Measurements from ENCODE around the gene PTPRN2. TPM values are rescaled to one million over a fixed set of nuclear protein-coding genes. Genes with fewer than 3 reads are reported as not detected.

The PTPRN2 gene
- total and polyA plus RNA-seq, 2 of the 8 experiments (the other 6 are each of a cell fraction or from before 2014, with no cell fraction given), result 2.6 to 4.5 TPM

DNA sequence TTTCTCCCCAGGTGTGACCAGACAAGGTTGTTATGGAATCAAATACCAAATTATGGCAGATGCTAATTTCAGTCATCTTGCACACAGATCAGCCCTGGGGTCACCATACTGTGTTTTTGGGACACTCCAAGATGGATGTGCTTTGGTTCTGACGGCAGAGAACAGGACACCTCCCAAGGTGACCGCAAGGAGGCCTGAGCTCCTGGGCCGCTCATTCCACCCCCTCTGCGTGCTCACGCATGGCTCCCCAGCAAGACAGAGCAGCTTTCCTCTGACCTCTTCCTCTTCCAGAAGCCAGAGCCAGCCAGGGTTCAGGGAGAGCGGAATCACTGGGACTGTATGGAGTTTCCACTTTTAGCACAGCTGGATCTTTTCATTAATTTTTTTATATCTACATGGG, 848.0 kb downstream of the PTPRN2 start:
- no peak overlapping the region for H2BK15ac ChIP-seq (ENCODE audit: low read length)
- ChIA-PET CTCF (ENCODE audit: partially characterized antibody) (interaction anchor here (0.6 to 2.2 kb wide), 5 partner anchors 10 to 71 kb away, joined by 3 to 7 read pairs (median 3); no protein-coding TSS in a partner anchor), POLR2A (ENCODE audit: partially characterized antibody) (interaction anchor here (1.0 kb wide), 1 partner anchor 11 kb away, joined by 3 read pairs; no protein-coding TSS in a partner anchor)
- no peak overlapping the region for H3K18ac ChIP-seq (ENCODE audit: extremely low read depth, low read length)
- DNase-seq (ENCODE audit: low read depth in 1 of 2, low spot score in 2 of 2) (no peak), FAIRE-seq (no peak)
- H3K4me2 ChIP-seq (ENCODE audit: insufficient read depth in 1 of 2, low read depth in 2 of 2, low read length in 2 of 2), result no peak overlapping the region
- TF ChIP-seq, protein P1, sequence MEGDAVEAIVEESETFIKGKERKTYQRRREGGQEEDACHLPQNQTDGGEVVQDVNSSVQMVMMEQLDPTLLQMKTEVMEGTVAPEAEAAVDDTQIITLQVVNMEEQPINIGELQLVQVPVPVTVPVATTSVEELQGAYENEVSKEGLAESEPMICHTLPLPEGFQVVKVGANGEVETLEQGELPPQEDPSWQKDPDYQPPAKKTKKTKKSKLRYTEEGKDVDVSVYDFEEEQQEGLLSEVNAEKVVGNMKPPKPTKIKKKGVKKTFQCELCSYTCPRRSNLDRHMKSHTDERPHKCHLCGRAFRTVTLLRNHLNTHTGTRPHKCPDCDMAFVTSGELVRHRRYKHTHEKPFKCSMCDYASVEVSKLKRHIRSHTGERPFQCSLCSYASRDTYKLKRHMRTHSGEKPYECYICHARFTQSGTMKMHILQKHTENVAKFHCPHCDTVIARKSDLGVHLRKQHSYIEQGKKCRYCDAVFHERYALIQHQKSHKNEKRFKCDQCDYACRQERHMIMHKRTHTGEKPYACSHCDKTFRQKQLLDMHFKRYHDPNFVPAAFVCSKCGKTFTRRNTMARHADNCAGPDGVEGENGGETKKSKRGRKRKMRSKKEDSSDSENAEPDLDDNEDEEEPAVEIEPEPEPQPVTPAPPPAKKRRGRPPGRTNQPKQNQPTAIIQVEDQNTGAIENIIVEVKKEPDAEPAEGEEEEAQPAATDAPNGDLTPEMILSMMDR (IDR thresholded peaks at IDR 0.05; ENCODE audit: control extremely low read depth in 1 of 3, insufficient read depth in 1 of 3, low read depth in 1 of 3, low read length in 3 of 3), result 0 out of 4 replicates have a peak, but pooled peaks of 1 of the 3 experiments have one; percentile 5
- no peak for TF ChIP-seq BACH1 (IDR thresholded peaks at IDR 0.05; ENCODE audit: low read length)
- no peak overlapping the region for H2BK12ac ChIP-seq (ENCODE audit: low read depth, low read length)
- no peak overlapping the region for H4K91ac ChIP-seq (replicated peaks; ENCODE audit: insufficient read length, low read length)
- H3K4me1 ChIP-seq (replicated peaks in 1 of 4; ENCODE audit: control insufficient read depth in 3 of 4, insufficient read depth in 4 of 4, low read length in 3 of 4), result peaks cover 0 to 9% (median 5%) of the 10 kb centered on the region in 4 experiments; a peak in 4 of 7 replicates
- 93% methylated on average over 6 of the region's 6 CpGs; no CpG with 5 or more reads in 1 of the 2 experiments for WGBS, 2 experiments (ENCODE audit: extremely low coverage in 1 of 2, insufficient coverage in 1 of 2, insufficient read length in 1 of 2, insufficient replicate concordance in 2 of 2, low coverage in 1 of 2, low lambda C conversion rate in 2 of 2, missing lambda C conversion rate in 1 of 2)
- H4K8ac ChIP-seq (ENCODE audit: extremely low read depth, insufficient read depth, low read length), result no peak overlapping the region
- H4K5ac ChIP-seq (ENCODE audit: insufficient read length, low read depth, low read length), result no peak overlapping the region
- H3K23me2 ChIP-seq (ENCODE audit: low read depth, low read length), result no peaks in the 10 kb centered on the region
- no peak overlapping the region for H3K14ac ChIP-seq (ENCODE audit: insufficient read length)
- H3K79me1 ChIP-seq (ENCODE audit: low read depth, low read length), result no peaks in the 10 kb centered on the region
- no peak overlapping the region for H2BK5ac ChIP-seq (ENCODE audit: low read depth, low read length)
- no peak overlapping the region for H3K23ac ChIP-seq (ENCODE audit: insufficient read length)
- H2AK5ac ChIP-seq (ENCODE audit: low read depth, low read length), result no peak overlapping the region
- no peak overlapping the region for H3K27ac ChIP-seq (ENCODE audit: low read depth, low read length)
- H2AFZ ChIP-seq (ENCODE audit: low read length), result no peak overlapping the region
- H3K79me2 ChIP-seq (ENCODE audit: control insufficient read depth in 1 of 2, insufficient read depth in 2 of 2, low read length in 2 of 2), result no peaks in the 10 kb centered on the region
- H4K20me1 ChIP-seq (replicated peaks in 1 of 2; ENCODE audit: control insufficient read depth in 1 of 2, insufficient read depth in 2 of 2, low read length in 2 of 2), result no peaks in the 10 kb centered on the region
- H3K9me3 ChIP-seq (ENCODE audit: insufficient read depth in 2 of 2, low read depth in 1 of 2, low read length in 1 of 2), result no peaks in the 10 kb centered on the region
- H3K4ac ChIP-seq (replicated peaks; ENCODE audit: insufficient read length, low read depth, low read length), result no peak overlapping the region
- H3K36me3 ChIP-seq (ENCODE audit: control insufficient read depth in 2 of 4, insufficient read depth in 4 of 4, low read length in 3 of 4), result no peaks in the 10 kb centered on the region
- H2BK120ac ChIP-seq (replicated peaks; ENCODE audit: low read depth, low read length), result no peak overlapping the region
- H3K9ac ChIP-seq (replicated peaks in 1 of 4; ENCODE audit: extremely low read depth in 1 of 4, low read depth in 3 of 4, low read length in 3 of 4), result no peak overlapping the region
- H3K56ac ChIP-seq (replicated peaks; ENCODE audit: insufficient read length, low read depth, low read length), result no peak overlapping the region
- H3K4me3 ChIP-seq (ENCODE audit: extremely low read depth in 1 of 4, insufficient read depth in 2 of 4, low read depth in 3 of 4, low read length in 4 of 4), result no peak overlapping the region
- H2BK20ac ChIP-seq (ENCODE audit: low read length), result no peak overlapping the region
- no peaks in the 10 kb centered on the region; a peak in 3 of 7 replicates for H3K27me3 ChIP-seq (replicated peaks in 1 of 4; ENCODE audit: control insufficient read depth in 3 of 4, extremely low read depth in 1 of 4, insufficient read depth in 3 of 4, low read length in 3 of 4)

Data from H1 (cell line).